ENCODE measurements around the gene PRKCA.

GRCh38 chr17:66264696-66265095 is 37.7 kb upstream of the PRKCA start:
- TF ChIP-seq POLR2AphosphoS5 (IDR thresholded peaks at IDR 0.05; ENCODE audit: low read depth, low read length) (no peak), TAF1 (IDR thresholded peaks at IDR 0.05; ENCODE audit: borderline replicate concordance, low read depth, low read length) (no peak), POLR2A (IDR thresholded peaks at IDR 0.05; ENCODE audit: low read depth, low read length) (no peak)
